Mucosa of descending colon (tissue), 3 donors: ENCODE measurements around the gene BAHCC1. TPM values are rescaled to one million over a fixed set of nuclear protein-coding genes. Genes with fewer than 3 reads are reported as not detected.

Experiments used
- ATAC-seq: fragments of 200-7000 bp; cut with Tn5 transposase; one replicate; pipeline ENCODE4 v1.9.1; 2020; ENCODE audit warnings: mild to moderate bottlenecking, moderate library complexity
- DNase-seq, 3 donors: peaks; one replicate each; pipeline ENCODE4 v3.0.0-alpha.2; 2020
- H3K36me3 ChIP-seq: fragments of 200-600 bp; one replicate; pipeline ENCODE4 v1.8.0; 2021; ENCODE audit warnings: low read depth, mild to moderate bottlenecking
- H3K4me1 ChIP-seq: fragments of 200-600 bp; one replicate; pipeline ENCODE4 v1.8.0; 2021; ENCODE audit warnings: low read depth, mild to moderate bottlenecking
- H3K4me3 ChIP-seq: fragments of 200-600 bp; one replicate; pipeline ENCODE4 v1.8.0; 2021; ENCODE audit warnings: mild to moderate bottlenecking
- H3K9me3 ChIP-seq: fragments of 200-600 bp; one replicate; pipeline ENCODE4 v1.8.0; 2021; ENCODE audit warnings: mild to moderate bottlenecking
- CTCF ChIP-seq: fragments of 200-600 bp; IDR thresholded peaks from one replicate; pipeline ENCODE4 v1.8.0; 2022; ENCODE audit warnings: antibody characterized with exemption, mild to moderate bottlenecking
- intact Hi-C, 2 donors: fragments of 100-400 bp; cut with DNase I in 1 of 2; cut with micrococcal nuclease in 1 of 2; formaldehyde crosslinking; loops; one replicate each; pipeline versions ENCODE4 v1.11.0 to v1.11.1; 2022; cut with DNase I, micrococcal nuclease
- total RNA-seq, 3 donors: library from RNA; stranded (reverse); fragmentation: NEBNext Ultra II Directional in 2 of 3; extraction: Animal tissue kit (Norgen Biotek cat#: 25700) in 2 of 3; gene quantifications; one replicate each; pipeline versions ENCODE4 v1.2.1 to v1.2.4, GENCODE V29; 2021 to 2023
- donor health status: DM: no; HTN: no; CAD: no; lungs with moderate emphysema.
- donor health status: DM: no; HTN: no; CAD: no.
- donor health status: DM: no; HTN: yes; CAD: no.

The BAHCC1 gene
- total RNA-seq, 3 donors from 2014 or later: 14.0 to 27.4 (median 16.5) TPM

DNA sequence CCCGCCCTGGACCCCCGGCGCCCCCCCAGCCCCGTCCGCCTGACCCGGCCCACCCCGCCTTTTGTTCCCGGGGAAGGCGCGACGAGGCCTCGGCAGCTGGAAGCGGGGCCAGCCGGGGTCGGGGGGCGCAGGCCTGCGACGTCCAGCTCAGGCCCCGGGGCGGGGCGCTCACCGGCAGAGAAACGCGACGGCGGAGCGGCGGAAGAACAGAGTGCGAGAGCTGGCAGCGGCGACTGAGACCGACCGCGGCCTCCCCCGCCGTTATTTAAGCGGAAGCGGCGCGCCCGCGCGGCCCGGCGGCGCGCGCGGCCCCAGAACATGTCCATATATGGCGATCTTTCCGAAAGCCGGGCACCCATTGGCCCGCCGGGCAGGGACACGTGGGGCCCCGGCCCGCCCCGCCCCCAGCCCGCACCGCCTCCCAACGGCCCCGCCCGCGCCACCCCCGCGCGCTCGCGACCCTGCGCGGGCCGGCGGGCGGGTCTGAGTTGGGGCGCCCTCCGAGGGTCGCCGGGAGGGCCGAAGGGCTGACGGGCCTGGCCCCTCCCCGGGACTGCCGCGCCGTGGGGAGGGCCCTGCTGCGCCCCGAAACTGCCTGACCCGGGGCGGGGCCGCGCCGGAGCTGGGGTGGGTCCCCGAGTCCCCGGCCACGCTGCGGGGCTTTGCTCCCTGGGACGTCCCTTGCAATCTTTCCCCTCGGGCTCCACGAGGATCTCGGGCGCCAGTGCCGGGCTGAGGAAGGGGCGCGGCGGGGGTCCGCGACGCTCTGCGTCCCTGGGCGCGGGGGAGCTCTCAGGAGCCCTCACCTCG lies 117.5 kb downstream of the BAHCC1 start, which contains the start of gene ACTG1:
ACTG1 (minus strand) TSS at position 238 of the 810 bp plus-strand sequence. CDS start 445 bp downstream, outside the sequence.
- Histone ChIP-seq H3K9me3 (no peaks in the 10 kb centered on the region), H3K36me3 (no peaks in the 10 kb centered on the region), H3K4me3 (peak within 1 kb of the TSS; percentile 98), H3K4me1 (peaks cover 28% of the 10 kb centered on the region)
- intact Hi-C loops: loop anchor here in 1 of 2 donors (10.0 kb wide), 1 partner anchor 118 kb away; the partner anchor contains the start of gene BAHCC1
- ATAC-seq: peak; percentile 60
- peak; percentile 91 to 96 (median 96) for DNase-seq
- no peak for TF ChIP-seq CTCF

- Histone ChIP-seq H3K36me3 (no peaks in the 10 kb centered on the region), H3K4me1 (peaks cover 31% of the 10 kb centered on the region)
These were observed 118.1 kb downstream of the BAHCC1 start for GRCh38 chr17:81513372-81513752.

GRCh38 chr17:81513753-81514488 lies 118.7 kb downstream of the BAHCC1 start:
- no peak for TF ChIP-seq CTCF
- no peaks in the 10 kb centered on the region for H3K9me3 ChIP-seq
- peaks cover 32% of the 10 kb centered on the region for H3K4me1 ChIP-seq
- no peaks in the 10 kb centered on the region for H3K36me3 ChIP-seq
- intact Hi-C loops: loop anchor here in 1 of 2 donors (10.0 kb wide), 1 partner anchor 119 kb away; the partner anchor contains the start of gene BAHCC1
- ATAC-seq (peak; percentile 12), DNase-seq (peak; percentile 71 to 85 (median 81))
- H3K4me3 ChIP-seq: peak overlapping the region; percentile 98

More at GRCh38 chr17:81513372-81513752, 118.1 kb downstream of the BAHCC1 start:
- H3K9me3 ChIP-seq: no peaks in the 10 kb centered on the region
- peak overlapping the region; percentile 98 for H3K4me3 ChIP-seq
- peak; percentile 75 to 86 (median 85) for DNase-seq
- intact Hi-C loops: loop anchor here in 1 of 2 donors (10.0 kb wide), 1 partner anchor 119 kb away; the partner anchor contains the start of gene BAHCC1
- peak; percentile 25 for ATAC-seq
- no peak for TF ChIP-seq CTCF

DNA sequence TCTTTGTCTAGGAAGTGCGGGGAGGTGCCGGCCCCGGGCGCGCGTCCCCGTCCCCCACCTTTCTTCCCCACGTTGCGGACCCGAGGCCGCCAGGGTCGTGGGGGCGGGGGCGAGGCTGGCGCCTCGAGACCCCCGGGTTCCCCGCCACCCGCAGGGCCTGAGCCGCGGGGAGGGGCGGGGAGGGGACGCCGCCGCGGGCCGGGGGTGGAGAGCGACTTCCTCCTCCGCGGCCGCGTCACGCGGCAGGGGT lies 119.2 kb downstream of the BAHCC1 start:
- intact Hi-C loops: loop anchor here in 1 of 2 donors (10.0 kb wide), 1 partner anchor 120 kb away; the partner anchor contains the start of gene BAHCC1
- H3K4me1 ChIP-seq: peaks cover 31% of the 10 kb centered on the region

More for the DNA sequence above, 119.2 kb downstream of the BAHCC1 start:
- no peaks in the 10 kb centered on the region for H3K36me3 ChIP-seq
- peak overlapping the region; percentile 98 for H3K4me3 ChIP-seq
- no peak for TF ChIP-seq CTCF
- DNase-seq (no peak), ATAC-seq (no peak)
- H3K9me3 ChIP-seq: no peaks in the 10 kb centered on the region
